ENCODE measurements around the gene OBP2B.
"Not testable (repeated sequence)": the region's sequence is repeated elsewhere in the genome, so short reads cannot be mapped to it uniquely, and the experiment has no call there.

Gene OBP2B

GRCh38 chr9:133208880-133209300 lies at the start of gene OBP2B:
Gene OBP2B (minus strand): TSS chr9:133209250. CDS start chr9:133209199, 51 bp downstream.
- DNase-seq (ENCODE audit: insufficient read length, low spot score); FAIRE-seq: not testable (repeated sequence)

GRCh38 chr9:133258061-133259015 lies 49.3 kb upstream of the OBP2B start:
- DNase-seq (ENCODE audit: insufficient read length, low spot score), result no peak

GRCh38 chr9:133257465-133257956 lies 48.5 kb upstream of the OBP2B start:
- FAIRE-seq, result no peak
- no peak for DNase-seq (ENCODE audit: insufficient read length, low spot score)

More at GRCh38 chr9:133258061-133259015, 49.3 kb upstream of the OBP2B start:
- no peak for FAIRE-seq

- FAIRE-seq, result no peak
- no peak for DNase-seq (ENCODE audit: insufficient read length, low spot score)
Measured at GRCh38 chr9:133256686-133257091, 47.6 kb upstream of the OBP2B start.

- FAIRE-seq (no peak), DNase-seq (ENCODE audit: insufficient read length, low spot score) (no peak)
Measured at GRCh38 chr9:133256136-133256461, 47.0 kb upstream of the OBP2B start.

GRCh38 chr9:133255371-133256135 lies 46.5 kb upstream of the OBP2B start:
- DNase-seq (ENCODE audit: insufficient read length, low spot score), result no peak
- no peak for FAIRE-seq

- no peak for FAIRE-seq
Measured at GRCh38 chr9:133254471-133254870, 45.4 kb upstream of the OBP2B start.

GRCh38 chr9:133253268-133253667 lies 44.2 kb upstream of the OBP2B start:
- FAIRE-seq, result no peak
- DNase-seq (ENCODE audit: insufficient read length, low spot score), result no peak

More at GRCh38 chr9:133254471-133254870, 45.4 kb upstream of the OBP2B start:
- no peak for DNase-seq (ENCODE audit: insufficient read length, low spot score)

- FAIRE-seq, result no peak
- no peak for DNase-seq (ENCODE audit: insufficient read length, low spot score)
Measured at GRCh38 chr9:133252301-133253020, 43.4 kb upstream of the OBP2B start.

- no peak for FAIRE-seq
- no peak for DNase-seq (ENCODE audit: insufficient read length, low spot score)
Measured at GRCh38 chr9:133251773-133252172, 42.7 kb upstream of the OBP2B start.

- DNase-seq (ENCODE audit: insufficient read length, low spot score); FAIRE-seq: not testable (repeated sequence)
Measured at GRCh38 chr9:133251221-133251620, 42.2 kb upstream of the OBP2B start.

- no peak for FAIRE-seq
- DNase-seq (ENCODE audit: insufficient read length, low spot score), result no peak
Measured at GRCh38 chr9:133250741-133251170, 41.7 kb upstream of the OBP2B start.

- DNase-seq (ENCODE audit: insufficient read length, low spot score) (no peak), FAIRE-seq (no peak)
Measured at GRCh38 chr9:133249337-133249736, 40.3 kb upstream of the OBP2B start.

- DNase-seq (ENCODE audit: insufficient read length, low spot score) (no peak), FAIRE-seq (no peak)
Measured at GRCh38 chr9:133248726-133249295, 39.8 kb upstream of the OBP2B start.

- FAIRE-seq (no peak), DNase-seq (ENCODE audit: insufficient read length, low spot score) (no peak)
Measured at GRCh38 chr9:133247632-133248031, 38.6 kb upstream of the OBP2B start.

GRCh38 chr9:133246991-133247390 lies 37.9 kb upstream of the OBP2B start:
- no peak for DNase-seq (ENCODE audit: insufficient read length, low spot score)

GRCh38 chr9:133246562-133246961 lies 37.5 kb upstream of the OBP2B start:
- FAIRE-seq, result no peak

More at GRCh38 chr9:133246991-133247390, 37.9 kb upstream of the OBP2B start:
- FAIRE-seq, result no peak

GRCh38 chr9:133242991-133243390 lies 33.9 kb upstream of the OBP2B start:
- DNase-seq (ENCODE audit: insufficient read length, low spot score), result no peak
- FAIRE-seq, result no peak

More at GRCh38 chr9:133246562-133246961, 37.5 kb upstream of the OBP2B start:
- DNase-seq (ENCODE audit: insufficient read length, low spot score), result no peak

GRCh38 chr9:133242241-133242640 lies 33.2 kb upstream of the OBP2B start:
- FAIRE-seq (no peak), DNase-seq (ENCODE audit: insufficient read length, low spot score) (no peak)

- no peak for DNase-seq (ENCODE audit: insufficient read length, low spot score)
- no peak for FAIRE-seq
Measured at GRCh38 chr9:133239533-133240090, 30.6 kb upstream of the OBP2B start.
